GM12878 (cell line): Measurements from ENCODE around the gene DHX57. TPM values are rescaled to one million over a fixed set of nuclear protein-coding genes. Genes with fewer than 3 reads are reported as not detected.
"Not testable (repeated sequence)": the region's sequence is repeated elsewhere in the genome, so short reads cannot be mapped to it uniquely, and the experiment has no call there.

Source experiments
- ATAC-seq: fragments of 200-7000 bp; cut with Tn5 transposase; 3 replicates; pipeline ENCODE4 v1.9.1; 2020; ENCODE audit warnings: mild to moderate bottlenecking, moderate library complexity
- BruUV-seq: library from RNA; stranded (reverse); fragments of 400-500 nt; replicated peaks from 2 replicates; lab custom pipeline; 2021; lab: Mats Ljungman, UMichigan
- CTCF ChIA-PET: fragments of 300-600 bp; sonication (Branson Sonifier 250); formaldehyde crosslinking; extraction: SDS; loops from one replicate; lab custom pipeline; 2021; ENCODE audit warnings: inconsistent platforms; lab: Yijun Ruan, JAX
- POLR2A ChIA-PET: fragments of 350-600 bp; formaldehyde crosslinking; extraction: SDS; loops from one replicate; lab custom pipeline; 2021; ENCODE audit warnings: inconsistent platforms; lab: Charles Lee
- RAD21 ChIA-PET: fragments of 300-600 bp; sonication (Branson Sonifier 250); formaldehyde crosslinking; loops from one replicate; lab custom pipeline; 2023; ENCODE audit warnings: antibody characterized with exemption; ENCODE audit not compliant: unreplicated experiment; lab: Charles Lee
- SMC1A ChIA-PET: fragments of 300-600 bp; sonication (Branson Sonifier 250); formaldehyde crosslinking; loops from one replicate; lab custom pipeline; 2023; ENCODE audit not compliant: unreplicated experiment, uncharacterized antibody; lab: Charles Lee
- DNase-seq: peaks from one replicate; pipeline ENCODE4 v3.0.0-alpha.2; 2011; ENCODE audit warnings: low read depth, low spot score
- FAIRE-seq: peaks from 3 replicates; lab custom pipeline; 2011; peaks lifted over from hg19 to GRCh38; lab: Jason Lieb, UNC
- H2AFZ ChIP-seq: 2 replicates; pipeline ENCODE4 v1.6.0; 2011; ENCODE audit warnings: low read depth, low read length, control low read depth; ENCODE audit not compliant: control insufficient read depth
- H3K27ac ChIP-seq: 2 replicates; pipeline ENCODE4 v1.5.1; 2011; ENCODE audit warnings: control low read depth; ENCODE audit not compliant: control insufficient read depth, insufficient read depth
- H3K27me3 ChIP-seq, 2 experiments: replicated peaks in 1 of 2; 2 replicates each; pipeline versions ENCODE4 v1.6.0 to v1.6.1; 2011; ENCODE audit warnings: low read length in 1 of 2; ENCODE audit not compliant: control insufficient read depth in 2 of 2, insufficient read depth in 2 of 2
- H3K36me3 ChIP-seq, 2 experiments: 2 replicates each; pipeline ENCODE4 v1.5.1; 2011; ENCODE audit warnings: low read length in 1 of 2; ENCODE audit not compliant: control insufficient read depth in 2 of 2, insufficient read depth in 2 of 2
- H3K4me1 ChIP-seq: 2 replicates; pipeline ENCODE4 v1.6.1; 2011; ENCODE audit warnings: mild to moderate bottlenecking, low read length, moderate library complexity, mixed read lengths; ENCODE audit not compliant: control insufficient read depth, insufficient read depth
- H3K4me2 ChIP-seq: 2 replicates; pipeline ENCODE4 v1.6.0; 2011; ENCODE audit warnings: control low read depth; ENCODE audit not compliant: control insufficient read depth, insufficient read depth
- H3K4me3 ChIP-seq: fragments of 200-600 bp; sonication (generic); 2 replicates; pipeline ENCODE4 v1.5.1; 2016
- H3K79me2 ChIP-seq: 2 replicates; pipeline ENCODE4 v1.6.0; 2011; ENCODE audit warnings: low read length; ENCODE audit not compliant: control insufficient read depth, insufficient read depth
- H3K9ac ChIP-seq: 2 replicates; pipeline ENCODE4 v1.8.0; 2011; ENCODE audit warnings: low read length, control low read depth, mixed read lengths; ENCODE audit not compliant: control insufficient read depth, insufficient read depth
- H3K9me3 ChIP-seq: replicated peaks from 3 replicates; pipeline ENCODE4 v1.5.1; 2011; ENCODE audit warnings: mild to moderate bottlenecking, low read length; ENCODE audit not compliant: control insufficient read depth, insufficient read depth
- H4K20me1 ChIP-seq: 2 replicates; pipeline ENCODE4 v1.6.0; 2011; ENCODE audit not compliant: control insufficient read depth, insufficient read depth
- ATF3 ChIP-seq: IDR thresholded peaks from 2 replicates; pipeline ENCODE4 v1.6.1; 2011; ENCODE audit warnings: low read depth, mild to moderate bottlenecking, low read length, moderate library complexity, borderline replicate concordance; ENCODE audit errors: extremely low read depth
- BACH1 ChIP-seq: fragments of 450-650 bp; IDR thresholded peaks from 2 replicates; pipeline ENCODE4 v1.6.1; 2017; ENCODE audit warnings: mild to moderate bottlenecking, borderline replicate concordance
- CBFB ChIP-seq: IDR thresholded peaks from 2 replicates; pipeline ENCODE4 v1.6.1; 2016; ENCODE audit warnings: antibody characterized with exemption, low read depth
- CHD4 ChIP-seq: fragments of 200-600 bp; sonication (generic); IDR thresholded peaks from 2 replicates; pipeline ENCODE4 v1.6.1; 2016; ENCODE audit warnings: mild to moderate bottlenecking
- IRF3 ChIP-seq: fragments of 450-650 bp; IDR thresholded peaks from 2 replicates; pipeline ENCODE4 v1.6.1; 2014; ENCODE audit warnings: mild to moderate bottlenecking
- RELB ChIP-seq: fragments of 450-650 bp; IDR thresholded peaks from 2 replicates; pipeline ENCODE4 v1.6.1; 2017; ENCODE audit warnings: low read depth, mild to moderate bottlenecking, moderate library complexity
- WGBS: methylation state at CpG from one replicate; pipeline ENCODE4 v1.1.6; 2016; ENCODE audit warnings: low lambda C conversion rate; ENCODE audit not compliant: insufficient replicate concordance, insufficient coverage; ENCODE audit errors: missing lambda C conversion rate; 5-methylcytosine and 5-hydroxymethylcytosine counted together
- in situ Hi-C: fragments of 300-500 bp; cut with MboI; formaldehyde crosslinking; loops from 9 replicates; pipeline ENCODE4 v1.14.3; 2018; ENCODE audit warnings: mixed read lengths
- intact Hi-C: fragments of 100-400 bp; cut with micrococcal nuclease; formaldehyde crosslinking; loops from one replicate; pipeline ENCODE4 v1.14.2; 2022; ENCODE audit not compliant: unreplicated experiment
- polyA plus RNA-seq, 11 experiments: library from polyadenylated mRNA; depleted of rRNA in 4 of 11; unstranded in 6 of 11; stranded (reverse) in 5 of 11; fragments of >200 nt; fragmentation: Nextera tagmentation in 4 of 11; fragmentation: Illumina TruSeq in 1 of 11; extraction: Ambion mirVana in 4 of 11; extraction: Trizol in 1 of 11; gene quantifications; 1 replicate in 1 of 11; 2 replicates in 10 of 11; pipeline versions ENCODE4 v1.2.1 to v1.2.3, GENCODE V29; 2011 to 2016; ENCODE audit warnings: inconsistent platforms in 2 of 11, missing spikeins in 2 of 11, low read depth in 1 of 11
- total RNA-seq, 4 experiments: library from RNA; depleted of rRNA in 3 of 4; stranded (reverse); fragments of >200 nt in 3 of 4; fragmentation: Illumina TruSeq in 1 of 4; extraction: Trizol in 1 of 4; gene quantifications; 2 replicates each; pipeline versions ENCODE4 v1.2.1 to v1.2.3, GENCODE V29; 2013 to 2021

The DHX57 gene
- total and polyA plus RNA-seq, 10 of the 15 experiments (the other 5 are each of a cell fraction or from before 2014, with no cell fraction given), result 6.5 to 18.0 (median 15.8) TPM

- H3K36me3 ChIP-seq, H3K9ac ChIP-seq, FAIRE-seq, BruUV-seq, H3K4me2 ChIP-seq, RAD21 ChIA-PET, H4K20me1 ChIP-seq, H3K27ac ChIP-seq, H3K4me3 ChIP-seq, H3K79me2 ChIP-seq, in situ Hi-C loops, intact Hi-C loops, ATAC-seq, H3K27me3 ChIP-seq, H3K4me1 ChIP-seq, H2AFZ ChIP-seq, POLR2A ChIA-PET, H3K9me3 ChIP-seq, DNase-seq: not testable (repeated sequence)
- ChIA-PET CTCF (interaction anchor here (0.6 kb wide), 1 partner anchor 9 kb away, joined by 3 read pairs; no protein-coding TSS in a partner anchor), SMC1A (interaction anchor here (1.0 to 1.4 kb wide), 2 partner anchors 8 to 14 kb away, joined by 3 read pairs; no protein-coding TSS in a partner anchor)
- peak; percentile 76; the same call in 1 of the 2 replicates for TF ChIP-seq BACH1
- 40% methylated on average over 10 of the region's 10 CpGs for WGBS
Measured at GRCh38 chr2:38827539-38828145, 48.1 kb downstream of the DHX57 start.

- ChIA-PET CTCF (interaction anchor here (1.0 to 2.4 kb wide), 5 partner anchors 9 to 404 kb away, joined by 3 to 7 read pairs (median 5); no protein-coding TSS in a partner anchor), POLR2A (no interaction called here), SMC1A (no interaction called here), RAD21 (no interaction called here)
- intact Hi-C loops (no loop called here), in situ Hi-C loops (no loop called here)
- no peak overlapping the region for H3K4me3 ChIP-seq
- H3K9me3 ChIP-seq, result no peaks in the 10 kb centered on the region
- H4K20me1 ChIP-seq, result no peaks in the 10 kb centered on the region
- no peak overlapping the region for H2AFZ ChIP-seq
- H3K4me1 ChIP-seq, result 0 out of 2 replicates have a peak, but pooled peaks cover 2% of the 10 kb centered on the region
- no peaks in the 10 kb centered on the region; a peak in 2 of 4 replicates for H3K36me3 ChIP-seq
- no peak overlapping the region for H3K9ac ChIP-seq
- no peaks in the 10 kb centered on the region for H3K27me3 ChIP-seq
- FAIRE-seq (no peak), DNase-seq (no peak), ATAC-seq (no peak)
- 98% methylated on average over 2 of the region's 2 CpGs for WGBS
- no TSS peak for BruUV-seq
- H3K4me2 ChIP-seq, result no peak overlapping the region
- TF ChIP-seq RELB (no peak), CHD4 (no peak), ATF3 (no peak), IRF3 (no peak), CBFB (no peak)
- H3K79me2 ChIP-seq, result no peaks in the 10 kb centered on the region
- H3K27ac ChIP-seq, result no peak overlapping the region
Measured at GRCh38 chr2:38825956-38826355, 49.8 kb downstream of the DHX57 start.
